ENCODE measurements around the gene PITPNC1.
"Not testable (repeated sequence)": the region's sequence is repeated elsewhere in the genome, so short reads cannot be mapped to it uniquely, and the experiment has no call there.

PITPNC1 gene

GRCh38 chr17:67708378-67708777, 331.3 kb downstream of the PITPNC1 start:
- no peak for DNase-seq

GRCh38 chr17:67711916-67712315, 334.8 kb downstream of the PITPNC1 start:
- no peak for DNase-seq

DNA sequence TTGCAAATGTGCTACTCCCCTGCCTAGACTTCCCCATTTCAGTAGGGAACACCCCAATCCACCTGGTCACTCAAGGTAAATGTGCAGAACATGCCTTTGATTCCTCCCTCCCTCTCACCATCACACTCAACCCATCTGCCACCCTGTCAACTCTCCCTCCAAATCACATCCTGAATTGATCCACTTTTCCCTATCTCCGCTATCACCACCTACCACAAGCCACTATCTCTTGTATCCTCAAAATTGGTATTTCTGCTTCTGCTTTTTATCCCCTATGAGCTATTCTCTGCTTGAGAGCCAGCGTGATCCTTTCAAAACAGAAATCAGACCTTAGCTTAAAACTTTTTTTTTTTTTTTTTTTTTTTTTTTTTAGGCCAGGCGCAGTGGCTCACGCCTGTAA, 335.3 kb downstream of the PITPNC1 start:
- DNase-seq = no peak

- no peak for DNase-seq
Observed at GRCh38 chr17:67713169-67713568, 336.1 kb downstream of the PITPNC1 start.

DNA sequence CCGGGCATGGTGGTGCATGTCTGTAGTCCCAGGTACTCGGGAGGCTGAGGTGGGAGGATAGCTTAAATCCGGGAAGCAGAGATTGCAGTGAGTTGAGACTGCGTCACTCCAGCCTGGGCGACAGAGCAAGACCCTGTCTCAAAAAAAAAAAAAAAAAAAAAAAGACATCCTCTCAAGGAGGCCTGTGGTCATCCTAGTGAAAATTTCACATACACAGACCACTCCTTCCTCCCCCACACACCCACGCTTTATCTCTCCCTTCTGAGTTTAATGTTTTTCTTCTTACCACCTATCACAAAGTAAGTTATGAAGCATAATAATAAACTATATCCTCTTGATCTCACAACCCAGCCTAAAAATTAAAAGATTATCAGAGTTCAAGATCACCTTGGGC, 339.3 kb downstream of the PITPNC1 start:
- DNase-seq = no peak

DNA sequence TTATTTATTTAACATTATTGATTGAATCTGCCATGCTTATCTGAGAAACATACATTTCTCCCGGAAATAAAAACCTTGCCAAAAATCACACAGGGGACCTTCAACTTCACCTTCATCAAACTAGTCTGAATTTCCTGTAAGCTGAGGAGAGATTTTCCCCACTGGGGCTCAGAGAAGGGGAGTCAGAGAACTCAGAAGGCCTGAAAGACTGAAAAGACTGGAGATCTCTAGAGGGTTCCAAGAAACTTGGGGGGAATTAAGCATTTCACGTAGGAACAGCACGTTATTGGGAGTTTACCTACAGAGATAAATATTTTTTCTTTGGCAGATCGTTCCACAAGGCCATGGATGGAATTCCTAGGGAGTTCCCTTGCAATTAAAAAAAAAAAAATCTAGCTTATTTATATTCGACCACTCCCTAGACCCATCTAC, 340.1 kb downstream of the PITPNC1 start:
- no peak for DNase-seq

DNA sequence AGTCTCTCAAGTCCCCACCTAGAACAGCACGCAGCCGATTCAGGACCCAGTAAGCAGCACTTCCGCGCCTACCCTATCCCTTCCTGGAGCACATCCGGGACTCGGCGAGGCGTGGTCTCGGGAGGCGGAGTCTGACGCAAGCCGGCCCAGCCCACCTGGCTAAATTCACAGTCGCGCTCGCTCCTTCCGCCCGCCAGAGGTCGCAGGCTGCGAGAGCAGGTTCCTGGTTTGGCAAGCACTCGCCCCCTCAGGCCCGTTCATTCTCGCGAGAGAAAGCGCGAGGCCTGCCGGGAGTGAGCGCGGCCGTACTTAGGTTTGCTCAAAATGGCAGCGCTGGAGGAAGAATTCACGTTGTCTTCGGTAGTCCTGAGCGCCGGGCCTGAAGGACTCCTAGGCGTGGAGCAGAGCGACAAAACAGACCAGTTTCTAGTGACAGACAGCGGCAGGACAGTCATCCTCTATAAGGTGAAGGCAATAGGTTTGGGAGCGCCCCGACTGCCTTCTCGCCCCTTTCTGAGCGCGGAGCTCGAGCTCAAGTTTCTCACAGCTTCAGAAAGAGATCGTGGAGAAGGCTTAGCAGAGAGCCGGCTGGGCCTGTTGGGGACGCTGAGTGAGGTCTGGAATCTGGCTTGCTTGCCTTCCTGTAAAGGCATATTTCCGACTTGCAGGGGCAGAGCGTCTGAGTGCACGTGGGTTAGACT, 340.7 kb downstream of the PITPNC1 start, which contains the start of gene NOL11:
Gene NOL11 (plus strand): TSS at position 313 of the 701 bp plus-strand sequence. CDS start 12 bp downstream, at position 325.
- peak; percentile 98 for DNase-seq

DNA sequence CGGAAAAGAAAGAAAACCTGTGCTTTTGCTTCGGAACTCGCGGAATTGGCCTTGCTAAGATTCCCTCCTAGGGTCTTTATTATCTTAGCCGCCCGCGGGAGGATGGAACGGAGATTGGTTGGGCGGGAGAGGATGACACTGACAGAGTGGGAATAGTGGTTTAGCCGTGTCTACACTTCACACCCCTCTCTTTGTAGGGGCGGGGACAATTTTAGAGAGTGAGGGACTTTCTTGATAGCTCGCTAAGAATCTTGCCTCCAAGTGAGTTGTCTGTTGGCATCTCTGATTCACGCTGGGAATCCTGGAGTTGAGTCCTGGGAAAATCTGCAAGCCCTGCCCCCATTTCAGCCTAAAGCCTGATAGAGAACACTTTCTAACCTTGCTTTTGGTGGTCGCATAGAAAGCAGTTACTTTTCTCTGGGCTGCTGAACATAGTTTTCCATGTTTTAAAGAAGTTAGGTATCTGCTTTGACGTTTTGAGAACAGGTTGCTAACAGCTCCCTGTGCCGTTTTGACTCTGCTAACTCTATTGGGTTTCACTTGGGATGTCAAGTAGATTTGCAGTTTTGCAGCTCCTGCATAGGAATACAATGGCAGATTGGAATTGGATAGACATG, 341.4 kb downstream of the PITPNC1 start:
- DNase-seq = no peak

GRCh38 chr17:67725373-67725791, 348.3 kb downstream of the PITPNC1 start:
- no peak for DNase-seq

DNA sequence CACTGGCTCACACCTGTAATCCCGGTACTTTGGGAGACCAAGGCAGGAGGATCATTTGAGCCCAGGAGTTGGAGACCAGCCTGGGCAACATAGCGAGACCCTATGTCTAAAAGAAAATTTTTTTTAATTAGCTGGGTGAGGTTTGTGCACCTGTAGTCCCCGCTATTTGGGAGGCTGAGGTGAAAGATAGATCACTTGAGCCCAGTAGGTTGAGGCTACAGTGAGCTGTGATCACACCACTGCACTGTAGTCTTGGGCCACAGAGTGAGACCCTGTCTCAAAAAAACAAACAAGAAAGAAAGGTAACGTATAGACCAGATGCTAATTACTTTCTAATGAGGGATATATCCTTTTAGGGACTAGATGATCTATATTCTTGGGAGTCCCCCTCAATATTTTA, 348.7 kb downstream of the PITPNC1 start:
- no peak for DNase-seq

GRCh38 chr17:67727152-67728039, 350.3 kb downstream of the PITPNC1 start:
- not testable (repeated sequence) for DNase-seq

GRCh38 chr17:67729903-67730302, 352.8 kb downstream of the PITPNC1 start:
- DNase-seq = no peak

- no peak for DNase-seq
Observed at GRCh38 chr17:67730731-67731130, 353.6 kb downstream of the PITPNC1 start.

DNA sequence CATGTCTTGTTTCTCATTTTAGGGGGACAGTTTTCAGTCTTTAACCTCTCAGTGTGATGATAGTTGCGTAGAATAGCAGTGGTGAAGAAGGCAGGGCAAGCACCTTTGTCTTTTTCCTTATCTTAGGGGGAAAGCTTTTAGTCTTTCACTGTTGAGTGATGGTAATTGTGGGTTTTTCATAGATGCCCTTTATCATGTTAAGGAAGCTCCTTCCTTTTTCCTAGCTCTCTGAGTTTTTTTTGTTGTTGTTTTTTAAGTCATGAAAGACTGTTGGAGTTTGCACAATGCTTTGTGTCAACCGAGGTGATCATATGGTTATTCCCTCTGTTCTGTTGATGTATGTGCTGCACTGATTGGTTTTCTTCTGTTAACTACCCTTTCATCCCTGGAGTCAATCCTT, 356.4 kb downstream of the PITPNC1 start:
- no peak for DNase-seq

DNA sequence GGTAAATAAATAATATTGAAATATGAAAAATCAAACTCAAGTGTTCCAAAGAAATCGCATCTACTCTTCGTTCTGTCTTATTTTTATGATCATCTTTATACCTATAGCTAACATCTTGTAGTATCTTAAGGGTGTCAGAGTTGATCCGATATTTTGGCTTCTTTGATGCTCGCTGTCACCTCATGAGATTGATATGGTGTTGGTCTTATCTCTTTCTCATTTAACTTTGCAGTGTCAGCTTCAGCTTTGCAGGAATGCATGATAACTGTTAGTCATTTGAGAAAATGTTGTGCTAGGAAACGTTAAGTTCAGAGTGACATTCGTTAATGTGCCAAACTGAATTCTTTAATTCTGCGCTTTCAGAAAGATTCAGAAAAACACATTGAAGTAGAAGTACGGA, 360.1 kb downstream of the PITPNC1 start:
- DNase-seq = no peak

GRCh38 chr17:67742025-67742424, 364.9 kb downstream of the PITPNC1 start:
- DNase-seq = no peak
